Renal cortex interstitium (tissue), 11 donors: ENCODE results near the gene AKAP12. TPM values are rescaled to one million over a fixed set of nuclear protein-coding genes. Genes with fewer than 3 reads are reported as not detected.
"Not testable (repeated sequence)": the region's sequence is repeated elsewhere in the genome, so short reads cannot be mapped to it uniquely, and the experiment has no call there.

Experiments used
- DNase-seq, 11 donors: peaks; one replicate each; pipeline ENCODE4 v3.0.0-alpha.2; 2013; ENCODE audit warnings: low read depth in 9 of 11, low spot score in 4 of 11; ENCODE audit errors: extremely low read depth in 1 of 11
- polyA plus RNA-seq, 3 donors: library from polyadenylated mRNA; unstranded; fragments of 120-200 nt; gene quantifications; one replicate each; pipeline ENCODE4 v1.2.1, GENCODE V29; 2013; ENCODE audit not compliant: insufficient read length in 3 of 3

The AKAP12 gene
- polyA plus RNA-seq, 3 donors, result 175 to 206 (median 194) TPM

- DNase-seq, result no peak
Observed at GRCh38 chr6:151294561-151295101, 54.9 kb downstream of the AKAP12 start.

GRCh38 chr6:151297886-151298285 is 58.1 kb downstream of the AKAP12 start:
- DNase-seq, result no peak

- peak in 2 of 11 donors; percentile 45 to 60 for DNase-seq
Observed at GRCh38 chr6:151299011-151299410, 59.2 kb downstream of the AKAP12 start.

GRCh38 chr6:151300267-151300991 is 60.7 kb downstream of the AKAP12 start:
- peak in 2 of 11 donors; percentile 50 to 54 for DNase-seq

- no peak for DNase-seq
Observed at GRCh38 chr6:151301547-151301946, 61.8 kb downstream of the AKAP12 start.

- DNase-seq, result no peak
Observed at GRCh38 chr6:151303231-151303630, 63.5 kb downstream of the AKAP12 start.

GRCh38 chr6:151306269-151306783 is 66.6 kb downstream of the AKAP12 start:
- DNase-seq, result no peak

- no peak for DNase-seq
Observed at GRCh38 chr6:151307501-151307900, 67.7 kb downstream of the AKAP12 start.

GRCh38 chr6:151309619-151310018 is 69.9 kb downstream of the AKAP12 start:
- no peak for DNase-seq

GRCh38 chr6:151310279-151310678 is 70.5 kb downstream of the AKAP12 start:
- DNase-seq, result no peak

GRCh38 chr6:151310852-151311767 is 71.3 kb downstream of the AKAP12 start:
- DNase-seq, result no peak

- DNase-seq, result peak in 1 of 11 donors; percentile 41
Observed at GRCh38 chr6:151313066-151313491, 73.3 kb downstream of the AKAP12 start.

GRCh38 chr6:151315661-151316060 is 75.9 kb downstream of the AKAP12 start:
- not testable (repeated sequence) for DNase-seq

- peak in 2 of 11 donors; percentile 57 to 77 for DNase-seq
Observed at GRCh38 chr6:151317103-151317994, 77.6 kb downstream of the AKAP12 start.

GRCh38 chr6:151317995-151318365 is 78.2 kb downstream of the AKAP12 start:
- no peak for DNase-seq

GRCh38 chr6:151320140-151320539 is 80.4 kb downstream of the AKAP12 start:
- DNase-seq, result no peak

GRCh38 chr6:151321438-151321837 is 81.7 kb downstream of the AKAP12 start:
- DNase-seq, result no peak

- no peak for DNase-seq
Observed at GRCh38 chr6:151322570-151322969, 82.8 kb downstream of the AKAP12 start.
